HG03060 (cell line): ENCODE measurements around the gene JAG1.
"Not testable (repeated sequence)": the region's sequence is repeated elsewhere in the genome, so short reads cannot be mapped to it uniquely, and the experiment has no call there.

Source experiments
- ATAC-seq: cut with Tn5 transposase; IDR thresholded peaks from one replicate; pipeline ENCODE4 v1.9.1; 2021; ENCODE audit warnings: low read depth, moderate number of reproducible peaks; ENCODE audit not compliant: unreplicated experiment

JAG1 gene

DNA sequence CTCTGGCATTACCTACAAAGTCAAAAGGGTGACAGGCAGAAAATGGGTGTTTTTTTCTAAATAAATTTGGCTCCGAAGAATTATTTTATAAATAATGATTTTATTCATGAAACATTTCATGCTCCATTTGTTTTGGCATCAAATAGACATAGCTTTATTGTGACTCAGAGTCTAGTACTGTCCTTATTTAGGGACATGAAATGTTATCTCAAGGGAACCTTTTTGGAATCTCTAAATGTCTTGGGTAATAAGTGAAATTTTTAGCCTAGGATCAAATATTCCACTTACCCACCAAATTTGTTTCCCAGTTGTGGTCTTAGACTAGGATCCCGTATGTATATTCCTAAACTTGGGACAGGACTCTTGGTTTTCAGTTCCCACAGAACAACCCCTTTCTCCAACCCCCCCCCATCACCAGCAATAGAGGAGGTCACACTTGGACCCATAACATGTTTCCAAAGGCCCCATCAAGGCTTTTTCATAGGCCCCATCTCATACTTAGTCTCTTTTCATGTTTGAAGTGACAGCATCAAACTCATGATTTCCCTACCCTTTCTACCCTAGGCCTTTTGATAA is 81.8 kb downstream of the JAG1 start:
- no peak for ATAC-seq

DNA sequence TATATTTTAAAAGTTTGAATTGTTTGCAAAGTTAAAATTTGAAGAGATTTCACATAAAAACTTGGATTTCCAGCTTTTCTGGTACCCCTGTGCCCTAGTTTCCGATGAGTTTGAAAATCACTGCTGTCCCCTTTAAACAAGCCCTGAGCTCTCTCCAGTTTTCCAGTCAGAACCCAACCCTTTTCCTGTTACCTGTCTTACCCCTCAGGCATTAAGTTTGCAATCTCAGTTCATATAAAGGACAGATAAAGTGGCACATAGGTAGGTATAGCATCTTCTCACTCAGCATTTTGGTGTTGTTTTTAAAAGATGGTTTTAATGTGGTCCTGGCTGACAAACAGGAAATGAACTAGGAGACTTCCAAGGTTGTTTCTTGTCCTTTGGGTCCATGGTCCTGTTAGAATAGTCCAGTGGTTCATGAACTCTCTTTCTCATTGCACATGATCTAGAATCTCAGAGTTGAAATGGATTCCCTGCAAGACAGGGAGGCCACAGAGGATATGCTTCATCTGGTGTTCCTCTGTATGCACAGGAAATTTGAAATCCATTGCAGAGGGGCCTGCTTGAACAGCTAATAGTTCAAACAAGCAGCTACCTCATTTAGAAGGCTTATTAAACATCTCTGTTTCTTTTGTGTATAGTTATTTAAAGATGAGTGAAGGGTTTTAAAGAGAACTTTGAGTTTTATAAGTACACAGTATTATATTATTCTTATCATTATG is 82.7 kb downstream of the JAG1 start:
- no peak for ATAC-seq

DNA sequence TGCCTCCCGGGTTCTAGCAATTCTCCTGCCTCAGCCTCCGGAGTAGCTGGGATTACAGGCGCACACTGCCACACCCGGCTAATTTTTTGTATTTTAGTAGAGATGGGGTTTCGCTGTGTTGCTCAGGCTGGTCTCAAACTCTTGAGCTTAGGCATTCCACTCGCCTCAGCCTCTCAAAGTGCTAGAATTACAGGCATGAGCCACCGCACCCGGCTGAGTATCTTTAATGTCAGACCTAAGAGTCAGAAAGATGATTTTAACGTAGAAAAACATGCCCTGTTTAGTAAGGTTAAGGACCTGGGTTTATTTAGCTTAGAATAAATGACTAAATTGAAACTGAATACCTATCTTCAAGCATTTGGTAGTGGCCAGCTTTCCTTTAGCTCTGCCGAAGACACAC is 83.4 kb downstream of the JAG1 start:
- not testable (repeated sequence) for ATAC-seq
